Fibroblast of the conjunctiva (primary cell): Measurements from ENCODE around the gene CHIT1.

Experiments used
- DNase-seq: peaks from one replicate; pipeline ENCODE4 v3.0.0-alpha.2; 2010; ENCODE audit warnings: low read depth

Gene CHIT1

GRCh38 chr1:203188686-203189232 lies 40.7 kb downstream of the CHIT1 start:
- DNase-seq: no peak

GRCh38 chr1:203187689-203188264 lies 41.7 kb downstream of the CHIT1 start:
- no peak for DNase-seq

GRCh38 chr1:203187304-203187685 lies 42.2 kb downstream of the CHIT1 start:
- no peak for DNase-seq

- DNase-seq: no peak
Observed at GRCh38 chr1:203186446-203187303, 42.8 kb downstream of the CHIT1 start, which contains the start of gene CHI3L1. Gene CHI3L1 (minus strand): TSS chr1:203186704. CDS start chr1:203186623, 81 bp downstream.

- no peak for DNase-seq
Observed at GRCh38 chr1:203186091-203186445, 43.4 kb downstream of the CHIT1 start.

GRCh38 chr1:203185585-203185984 lies 43.9 kb downstream of the CHIT1 start:
- no peak for DNase-seq

GRCh38 chr1:203185061-203185461 lies 44.4 kb downstream of the CHIT1 start:
- DNase-seq: no peak

- DNase-seq: no peak
Observed at GRCh38 chr1:203184467-203184866, 45.0 kb downstream of the CHIT1 start.

- no peak for DNase-seq
Observed at GRCh38 chr1:203183828-203184227, 45.6 kb downstream of the CHIT1 start.

GRCh38 chr1:203182387-203182953 lies 47.0 kb downstream of the CHIT1 start:
- DNase-seq: no peak

GRCh38 chr1:203181586-203182386 lies 47.7 kb downstream of the CHIT1 start:
- no peak for DNase-seq

- no peak for DNase-seq
Observed at GRCh38 chr1:203180611-203181330, 48.7 kb downstream of the CHIT1 start.

GRCh38 chr1:203179667-203180005 lies 49.8 kb downstream of the CHIT1 start:
- no peak for DNase-seq

- DNase-seq: no peak
Observed at GRCh38 chr1:203178821-203179666, 50.4 kb downstream of the CHIT1 start.

GRCh38 chr1:203178083-203178482 lies 51.4 kb downstream of the CHIT1 start:
- no peak for DNase-seq

GRCh38 chr1:203177470-203178039 lies 51.9 kb downstream of the CHIT1 start:
- no peak for DNase-seq

GRCh38 chr1:203177036-203177405 lies 52.5 kb downstream of the CHIT1 start:
- no peak for DNase-seq

GRCh38 chr1:203176273-203177035 lies 53.0 kb downstream of the CHIT1 start:
- DNase-seq: no peak

- DNase-seq: no peak
Observed at GRCh38 chr1:203175827-203176241, 53.6 kb downstream of the CHIT1 start.
